Superior temporal gyrus (tissue), 1 donor: Measurements from ENCODE around the gene DHRS2.

Source experiments
- DNase-seq: peaks from one replicate; pipeline ENCODE4 v3.0.0-alpha.2; 2016; ENCODE audit errors: extremely low spot score

DHRS2 gene

DNA sequence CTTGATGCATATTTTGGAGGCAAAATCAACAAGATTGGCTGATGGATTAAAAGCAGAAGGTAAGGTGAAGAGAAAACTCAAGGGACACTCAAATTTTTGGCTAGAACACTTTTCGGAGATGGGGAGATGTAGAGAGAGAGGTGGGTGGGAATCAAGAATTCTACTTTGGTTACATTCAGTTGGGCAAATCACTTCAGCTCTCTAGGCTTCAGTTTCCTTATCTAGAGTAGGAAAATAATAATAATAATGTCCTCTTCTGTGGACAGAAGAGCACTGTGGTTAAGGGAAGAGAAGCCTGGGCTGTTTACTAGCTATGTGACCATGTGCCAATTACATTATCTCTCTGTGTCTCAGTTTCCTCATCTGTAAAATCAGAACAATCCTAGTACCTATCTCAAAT, 23.4 kb upstream of the DHRS2 start:
- DNase-seq: no peak

DNA sequence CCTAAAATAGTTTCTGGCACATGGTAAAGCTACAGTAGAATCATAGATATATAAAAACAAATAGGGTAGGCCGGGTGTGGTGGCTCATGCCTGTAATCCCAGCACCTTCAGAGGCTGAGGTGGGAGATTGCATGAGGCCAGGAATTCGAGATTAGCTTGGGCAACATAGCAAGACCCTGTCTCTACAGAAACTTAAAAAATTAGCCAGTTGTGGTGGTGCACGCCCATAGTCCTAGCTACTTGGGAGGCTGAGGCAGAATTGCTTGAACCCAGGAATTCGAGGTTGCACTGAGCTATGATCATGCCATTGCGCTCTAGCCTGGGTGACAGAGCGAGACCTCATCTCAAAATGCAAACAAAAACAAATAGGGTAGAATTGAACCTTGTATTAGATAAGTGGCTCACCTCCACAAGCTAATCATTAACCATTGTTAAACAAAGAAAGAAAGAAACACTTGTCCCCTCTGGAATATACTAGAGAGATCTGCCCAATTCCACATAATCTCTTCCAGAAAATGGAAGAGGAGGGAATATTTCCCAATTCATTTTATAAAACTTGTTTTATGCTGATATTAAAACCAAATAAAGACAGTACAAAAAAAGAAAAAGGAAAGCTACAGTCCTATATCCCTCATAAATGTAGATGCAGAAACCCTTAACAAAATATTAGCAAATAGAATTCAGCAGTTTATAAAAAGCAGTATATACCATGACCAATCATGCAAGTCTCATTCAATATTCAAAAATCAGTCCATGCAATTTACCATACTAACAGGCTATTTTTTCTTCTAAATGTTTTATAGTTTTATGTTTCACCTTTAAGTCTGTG, 22.7 kb upstream of the DHRS2 start:
- no peak for DNase-seq

DNA sequence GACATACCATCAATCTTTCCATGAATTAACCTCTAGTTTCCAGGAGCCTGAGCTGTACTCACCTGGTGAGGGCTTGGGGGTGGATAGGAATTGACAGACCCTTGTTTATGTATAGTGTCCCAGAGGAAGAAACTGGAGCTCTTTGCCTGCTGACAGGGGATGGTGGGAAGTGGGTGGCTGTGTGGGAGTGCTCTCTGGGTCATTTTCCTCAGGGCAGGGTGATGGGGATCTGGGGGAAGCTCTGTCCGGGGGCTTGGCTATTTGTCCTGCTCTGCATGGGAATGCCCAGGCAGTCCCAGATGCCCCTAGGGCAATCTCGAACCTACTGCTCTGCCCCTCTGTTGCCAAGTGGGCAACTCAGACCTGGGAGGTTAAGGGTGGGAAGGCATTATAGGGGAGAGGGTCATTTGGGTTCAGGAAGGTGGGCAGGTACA, 21.8 kb upstream of the DHRS2 start:
- DNase-seq: no peak

DNA sequence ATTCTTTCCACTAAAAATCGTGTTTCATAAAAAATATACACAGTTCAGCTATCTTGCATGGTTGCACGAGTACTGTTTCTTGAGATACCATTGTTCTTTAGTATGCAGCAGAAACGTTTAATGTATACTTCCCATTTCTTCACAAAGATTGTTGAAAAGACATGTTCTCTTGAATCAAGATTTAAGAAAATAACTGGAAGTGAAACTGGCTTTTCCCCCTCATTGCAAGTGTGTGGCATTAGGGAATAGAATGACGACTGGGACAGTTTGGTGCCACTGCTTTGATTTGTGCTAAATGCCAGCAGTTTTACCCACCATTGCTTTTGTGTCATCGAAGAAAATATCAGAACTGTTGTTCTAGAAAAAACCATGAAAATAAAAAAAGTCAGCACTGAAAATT, 20.3 kb upstream of the DHRS2 start:
- no peak for DNase-seq

DNA sequence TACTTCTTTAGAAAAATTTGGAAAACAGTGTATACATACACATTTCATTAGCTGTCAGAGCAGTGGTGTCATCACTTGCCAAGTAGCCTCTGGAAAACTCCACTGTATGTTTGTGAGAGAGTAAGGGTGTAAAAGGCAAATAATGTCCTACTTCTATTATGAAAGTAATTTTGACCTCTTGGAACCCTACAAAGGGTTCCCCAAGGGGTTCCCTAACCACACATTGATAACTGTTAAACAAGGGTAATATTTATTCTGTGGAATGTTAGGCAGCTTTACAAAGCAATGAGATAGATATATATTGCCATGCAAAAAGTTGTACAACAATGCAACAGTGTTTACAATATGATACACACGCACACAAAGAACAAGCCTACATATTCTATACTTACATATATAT, 18.6 kb upstream of the DHRS2 start:
- DNase-seq: no peak

- no peak for DNase-seq
Measured at GRCh38 chr14:23618415-23618988, 17.7 kb upstream of the DHRS2 start.

GRCh38 chr14:23620177-23620702, 15.9 kb upstream of the DHRS2 start:
- no peak for DNase-seq

- no peak for DNase-seq
Measured at GRCh38 chr14:23621204-23621931, 14.8 kb upstream of the DHRS2 start.

- DNase-seq: no peak
Measured at GRCh38 chr14:23621932-23622730, 14.0 kb upstream of the DHRS2 start.

- DNase-seq: no peak
Measured at GRCh38 chr14:23622990-23623389, 13.2 kb upstream of the DHRS2 start.

GRCh38 chr14:23623962-23624361, 12.2 kb upstream of the DHRS2 start:
- DNase-seq: no peak

DNA sequence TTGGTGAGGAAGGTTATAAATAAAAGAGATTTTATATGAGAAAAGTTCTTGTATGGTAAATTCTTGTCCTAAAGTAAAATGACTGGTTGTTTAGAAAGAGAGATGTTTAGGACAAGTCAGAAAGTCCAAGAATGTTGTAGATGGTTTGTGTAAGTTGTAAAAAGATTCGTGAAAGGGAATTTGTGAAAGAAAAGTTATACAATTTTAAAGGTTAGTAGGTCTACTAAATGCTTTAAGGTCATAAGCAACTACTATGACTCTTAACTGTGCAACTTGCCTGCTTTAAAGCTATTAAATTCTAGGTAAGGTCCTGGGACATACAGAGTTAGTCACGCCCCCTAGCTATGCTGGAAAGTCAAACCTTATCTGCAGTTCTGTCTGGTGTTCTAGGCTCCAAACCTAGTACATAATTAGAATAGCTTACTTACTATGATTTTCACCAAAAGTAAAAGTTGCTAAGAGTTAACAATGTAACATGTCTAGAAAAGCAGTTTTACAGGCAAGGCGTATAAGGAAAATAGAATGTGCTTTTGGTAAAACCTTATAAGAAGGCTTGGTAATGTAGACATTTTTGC, 11.2 kb upstream of the DHRS2 start:
- DNase-seq: no peak

- DNase-seq: no peak
Measured at GRCh38 chr14:23626946-23627345, 9.2 kb upstream of the DHRS2 start.

- DNase-seq: no peak
Measured at GRCh38 chr14:23627961-23628360, 8.2 kb upstream of the DHRS2 start.

- DNase-seq: no peak
Measured at GRCh38 chr14:23629204-23629603, 7.0 kb upstream of the DHRS2 start.

DNA sequence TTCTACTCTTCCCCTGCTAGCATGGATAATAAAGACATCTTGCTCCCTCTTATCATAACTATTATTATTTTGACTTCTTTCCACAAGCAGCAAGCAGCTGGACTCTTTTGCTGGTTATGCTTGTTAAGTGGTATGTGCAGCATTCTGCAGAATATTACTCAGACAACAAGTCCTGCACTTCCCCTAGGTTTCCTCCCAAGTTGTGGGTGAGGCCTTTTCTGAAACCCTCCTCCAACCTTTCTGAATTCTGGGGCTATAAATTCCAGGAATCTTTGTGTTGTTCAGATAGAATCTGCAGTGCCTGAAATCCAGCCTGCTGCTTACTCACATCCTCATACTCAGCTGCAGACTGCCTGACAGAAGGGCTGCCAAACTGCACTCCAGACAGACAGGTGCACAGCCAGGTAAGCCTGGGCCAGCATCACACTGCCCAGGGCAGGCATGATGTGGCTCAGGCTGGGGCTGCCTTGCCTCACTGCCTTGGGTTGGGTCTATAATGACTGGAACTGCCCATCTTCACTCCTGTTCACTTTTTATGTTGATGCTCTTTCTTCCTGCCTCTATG, 6.2 kb upstream of the DHRS2 start:
- DNase-seq: no peak

- DNase-seq: no peak
Measured at GRCh38 chr14:23630687-23631086, 5.5 kb upstream of the DHRS2 start.

GRCh38 chr14:23631234-23631633, 4.9 kb upstream of the DHRS2 start:
- no peak for DNase-seq

DNA sequence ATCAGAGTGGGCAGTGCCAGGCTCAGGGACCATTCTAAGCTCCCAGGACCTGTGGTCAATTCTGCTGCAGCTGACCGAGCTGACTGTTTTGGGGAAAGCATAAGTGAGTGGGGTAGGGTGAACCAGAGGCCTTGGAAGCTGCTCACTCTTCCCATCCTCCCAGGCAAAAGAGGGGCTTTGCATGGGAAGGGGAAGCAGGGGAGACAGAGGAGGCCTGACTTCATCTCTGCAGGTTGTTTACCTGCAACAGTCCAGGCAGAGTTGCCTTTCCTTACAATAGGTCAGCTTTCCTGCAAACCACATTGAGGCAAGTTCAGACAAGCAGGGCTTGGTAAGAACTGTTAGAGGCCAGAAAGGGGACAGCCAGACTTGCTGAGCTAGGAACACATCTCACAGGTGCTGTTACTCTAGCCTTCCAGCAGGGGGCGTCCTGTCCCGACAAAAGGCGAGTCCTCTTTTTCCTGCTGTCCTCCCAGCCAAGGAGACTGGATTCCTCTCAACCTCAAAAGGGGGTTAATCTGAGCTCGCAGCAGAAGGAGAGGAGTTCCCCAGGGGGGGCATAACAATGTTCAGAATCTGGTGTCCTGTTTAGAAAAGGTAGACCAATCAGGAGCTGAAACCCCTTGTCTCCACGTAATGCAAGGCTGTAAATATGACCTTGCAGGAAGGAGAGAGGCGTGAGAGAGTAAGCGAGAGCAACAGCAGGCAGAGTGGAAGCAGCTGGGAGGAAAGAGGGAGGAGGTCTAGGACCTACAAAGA, 4.3 kb upstream of the DHRS2 start:
- peak; percentile 91 for DNase-seq

DNA sequence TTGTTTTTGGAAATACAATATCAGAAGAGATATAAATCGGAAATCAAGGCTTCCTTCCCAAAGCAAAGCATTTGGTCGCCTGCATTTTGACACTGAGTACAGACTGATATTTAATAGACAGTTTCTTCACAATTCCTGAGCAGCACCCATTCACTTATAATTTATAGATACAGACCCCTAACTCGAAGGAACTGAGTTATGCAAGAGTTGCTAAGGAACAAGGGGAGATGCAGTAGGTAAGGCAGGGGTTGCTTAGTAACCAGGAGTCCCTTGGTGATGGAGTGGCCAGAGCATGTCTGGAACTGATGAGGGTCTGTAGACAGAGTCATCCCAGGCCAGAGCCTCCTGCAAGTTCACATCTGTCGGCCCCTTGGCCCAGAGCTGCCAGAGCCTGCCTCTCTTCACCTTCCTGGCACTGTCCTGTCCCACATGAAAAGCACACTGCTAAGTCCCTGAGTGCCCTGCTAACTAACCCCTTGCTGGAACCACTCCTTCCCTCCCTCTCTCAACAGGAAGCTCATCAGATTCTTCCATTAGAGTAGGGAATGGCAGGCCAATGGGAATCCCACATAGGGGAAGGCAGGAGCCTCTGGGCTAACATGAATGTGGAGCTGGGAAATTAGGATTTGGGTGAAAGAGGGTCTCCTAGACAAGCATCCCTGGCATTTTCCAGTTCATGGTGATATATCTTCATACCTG, 3.6 kb upstream of the DHRS2 start:
- no peak for DNase-seq
